Tibial artery (tissue), 4 donors: ENCODE data around the gene PDLIM7.
A peak's percentile ranks its signal among the peaks of the same experiment; 100 is the strongest.

ENCODE experiments used
- DNase-seq, 2 donors: peaks; one replicate each; pipeline ENCODE4 v3.0.0-alpha.2; 2019
- H3K27ac ChIP-seq, 2 donors: fragments of 200-600 bp; sonication (generic) in 1 of 2; 1 replicate in 1 of 2; 2 replicates in 1 of 2; pipeline ENCODE4 v1.5.1; 2018 to 2019; ENCODE audit warnings: mild to moderate bottlenecking in 1 of 2
- H3K27me3 ChIP-seq, 2 donors: fragments of 200-600 bp; sonication (generic) in 1 of 2; one replicate each; pipeline versions ENCODE4 v1.5.1 to v1.6.0; 2016 to 2019
- H3K36me3 ChIP-seq, 3 donors: fragments of 200-600 bp; sonication (generic) in 2 of 3; one replicate each; pipeline ENCODE4 v1.5.1; 2016 to 2019; ENCODE audit warnings: mild to moderate bottlenecking in 2 of 3
- H3K4me1 ChIP-seq, 4 donors: fragments of 200-600 bp; sonication (generic) in 2 of 4; 1 replicate in 3 of 4; 2 replicates in 1 of 4; pipeline ENCODE4 v1.5.1; 2016 to 2019
- H3K4me3 ChIP-seq, 2 donors: fragments of 200-600 bp; sonication (generic) in 1 of 2; 1 replicate in 1 of 2; 2 replicates in 1 of 2; pipeline ENCODE4 v1.5.1; 2018 to 2019; ENCODE audit warnings: mild to moderate bottlenecking in 2 of 2
- H3K9me3 ChIP-seq, 3 donors: fragments of 200-600 bp; sonication (generic) in 1 of 3; one replicate each; pipeline ENCODE4 v1.5.1; 2016 to 2019
- intact Hi-C: fragments of 100-400 bp; cut with DNase I; formaldehyde crosslinking; loops from one replicate; pipeline ENCODE4 v1.15.0; 2023; ENCODE audit warnings: low total_unique reads
- TF ChIP-seq, protein P1 (sequence below), 2 experiments: fragments of 200-600 bp in 1 of 2; fragments of 450-650 bp in 1 of 2; IDR thresholded peaks; one replicate each; pipeline ENCODE4 v1.5.1; 2017 to 2019; ENCODE audit warnings: antibody characterized with exemption in 2 of 2, mild to moderate bottlenecking in 1 of 2, moderate library complexity in 1 of 2

PDLIM7 gene

DNA sequence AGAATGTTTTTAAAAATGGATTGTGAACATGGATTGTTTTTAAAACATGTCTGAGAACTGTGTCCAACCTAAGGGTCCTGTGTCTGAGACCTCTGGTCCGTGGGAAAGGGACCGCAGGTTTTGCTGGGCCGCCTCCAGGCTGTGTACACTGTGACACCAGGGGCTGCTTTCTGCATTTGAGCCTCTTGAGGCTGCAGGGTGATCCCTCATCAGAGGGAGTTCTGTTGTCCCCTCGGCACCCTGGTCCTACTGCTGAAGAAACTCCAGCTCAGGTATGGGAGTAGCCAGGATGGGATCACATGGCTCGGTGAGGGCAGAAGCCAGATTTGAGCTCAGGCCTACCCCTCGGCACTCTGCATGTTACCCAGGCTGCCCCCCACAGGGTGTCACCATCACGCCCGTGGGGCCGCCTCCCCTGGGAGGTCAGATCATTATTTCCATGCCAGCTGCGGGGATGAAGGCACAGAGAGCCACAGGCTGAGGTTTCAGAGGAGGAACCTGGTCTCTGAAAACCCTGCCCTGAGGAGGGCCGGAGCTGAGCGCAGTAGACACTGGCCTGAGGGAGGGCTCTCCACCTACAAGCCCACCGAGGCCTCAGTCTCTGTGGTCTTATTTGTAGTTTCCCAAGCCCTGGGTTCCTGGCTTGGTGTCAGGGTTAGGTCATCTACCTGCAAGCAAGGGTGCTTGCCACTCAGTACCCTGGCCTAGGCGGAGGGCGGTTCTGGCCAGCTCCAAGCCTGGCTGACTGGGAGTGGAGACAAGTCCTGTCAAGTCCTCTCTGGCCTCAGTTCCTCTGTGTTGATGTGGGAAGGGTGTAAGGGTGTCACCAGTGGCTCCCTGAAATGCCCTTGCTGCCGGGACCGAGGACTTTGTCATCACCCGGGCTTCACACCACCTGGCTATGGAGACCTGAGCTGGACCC, 48.0 kb downstream of the PDLIM7 start:
- intact Hi-C loops, result no loop called here

DNA sequence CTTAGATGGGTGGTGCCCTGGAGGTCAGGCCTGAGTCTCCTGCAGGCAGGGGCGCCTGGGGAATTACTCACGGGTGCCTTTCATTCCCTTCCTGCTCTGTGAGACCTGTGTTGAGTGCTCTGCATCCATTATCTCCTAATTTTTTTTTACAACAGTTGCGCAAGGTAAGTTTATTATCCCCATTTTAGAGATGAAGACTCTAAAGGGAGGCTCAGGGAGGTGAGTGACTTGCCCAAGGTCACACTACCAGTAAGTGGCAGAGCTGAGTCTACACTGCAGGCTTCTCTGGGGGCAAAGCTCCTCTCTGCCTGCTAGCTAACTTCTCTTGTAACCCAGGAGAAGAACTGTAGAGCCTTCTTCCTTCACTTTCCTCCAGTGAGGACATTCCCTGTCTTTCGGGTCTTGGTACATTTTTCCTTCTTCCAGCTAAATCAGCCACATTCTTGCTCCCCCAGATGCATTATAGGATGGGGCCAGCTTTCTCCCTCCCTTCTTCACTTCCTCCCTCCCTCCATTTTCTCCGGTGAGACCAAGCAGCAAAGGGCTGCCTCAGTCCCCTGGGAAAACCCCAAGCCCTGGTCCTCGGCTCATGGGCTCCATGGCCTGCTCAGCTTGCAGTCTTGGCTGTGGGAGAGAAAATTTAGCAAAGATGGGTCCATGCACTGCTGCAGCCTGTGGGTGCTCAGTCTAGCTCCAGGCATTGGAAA, 49.0 kb downstream of the PDLIM7 start:
- Histone ChIP-seq H3K9me3 (no peaks in the 10 kb centered on the region), H3K27ac (no peak overlapping the region), H3K4me1 (peaks cover 0 to 29% (median 26%) of the 10 kb centered on the region in 4 donors), H3K36me3 (no peaks in the 10 kb centered on the region), H3K4me3 (no peak overlapping the region), H3K27me3 (peaks cover 0 to 43% of the 10 kb centered on the region in 2 donors)
- TF ChIP-seq, protein P1, sequence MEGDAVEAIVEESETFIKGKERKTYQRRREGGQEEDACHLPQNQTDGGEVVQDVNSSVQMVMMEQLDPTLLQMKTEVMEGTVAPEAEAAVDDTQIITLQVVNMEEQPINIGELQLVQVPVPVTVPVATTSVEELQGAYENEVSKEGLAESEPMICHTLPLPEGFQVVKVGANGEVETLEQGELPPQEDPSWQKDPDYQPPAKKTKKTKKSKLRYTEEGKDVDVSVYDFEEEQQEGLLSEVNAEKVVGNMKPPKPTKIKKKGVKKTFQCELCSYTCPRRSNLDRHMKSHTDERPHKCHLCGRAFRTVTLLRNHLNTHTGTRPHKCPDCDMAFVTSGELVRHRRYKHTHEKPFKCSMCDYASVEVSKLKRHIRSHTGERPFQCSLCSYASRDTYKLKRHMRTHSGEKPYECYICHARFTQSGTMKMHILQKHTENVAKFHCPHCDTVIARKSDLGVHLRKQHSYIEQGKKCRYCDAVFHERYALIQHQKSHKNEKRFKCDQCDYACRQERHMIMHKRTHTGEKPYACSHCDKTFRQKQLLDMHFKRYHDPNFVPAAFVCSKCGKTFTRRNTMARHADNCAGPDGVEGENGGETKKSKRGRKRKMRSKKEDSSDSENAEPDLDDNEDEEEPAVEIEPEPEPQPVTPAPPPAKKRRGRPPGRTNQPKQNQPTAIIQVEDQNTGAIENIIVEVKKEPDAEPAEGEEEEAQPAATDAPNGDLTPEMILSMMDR (IDR thresholded peaks at IDR 0.05), result no peak
- intact Hi-C loops, result no loop called here
- no peak for DNase-seq

More for the DNA sequence above, 48.0 kb downstream of the PDLIM7 start:
- TF ChIP-seq, protein P1 (IDR thresholded peaks at IDR 0.05), result no peak
- peaks cover 0 to 43% of the 10 kb centered on the region in 2 donors for H3K27me3 ChIP-seq
- DNase-seq, result no peak
- no peaks in the 10 kb centered on the region for H3K36me3 ChIP-seq
- no peaks in the 10 kb centered on the region for H3K9me3 ChIP-seq
- H3K4me1 ChIP-seq, result peaks cover 0 to 39% (median 33%) of the 10 kb centered on the region in 4 donors
- no peak overlapping the region for H3K27ac ChIP-seq
- H3K4me3 ChIP-seq, result no peak overlapping the region

DNA sequence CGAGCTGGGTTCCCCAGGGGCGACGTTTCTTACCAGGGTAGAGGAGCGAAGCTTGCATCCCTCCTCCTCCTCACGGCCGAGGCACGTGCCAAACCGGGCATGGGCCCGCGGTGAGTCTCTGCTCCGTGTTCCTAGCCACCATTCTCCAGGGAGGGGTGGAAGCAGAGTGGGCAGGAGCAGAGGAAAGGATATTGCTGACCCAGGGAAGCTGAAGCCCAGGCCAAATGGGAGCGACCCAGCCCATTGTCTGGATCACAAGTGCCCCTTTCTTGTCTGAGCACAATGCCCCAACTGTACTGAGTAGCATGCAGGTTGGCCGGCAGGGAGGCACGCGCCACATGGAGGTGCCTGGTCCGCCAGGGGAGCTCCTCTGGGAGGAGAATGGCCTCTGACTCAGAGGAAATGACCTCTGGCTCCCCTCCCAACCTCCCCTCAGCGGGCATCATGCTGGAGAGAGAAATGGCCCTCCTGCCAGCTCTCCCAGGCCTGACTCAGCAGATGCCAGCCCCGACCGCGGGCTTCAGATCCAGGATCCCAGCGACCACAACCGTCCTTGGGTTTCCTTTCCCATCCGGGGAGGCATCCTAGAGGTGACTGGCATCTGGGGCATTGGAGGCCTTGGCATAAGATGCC, 49.7 kb downstream of the PDLIM7 start:
- peak in 1 of 2 donors; percentile 86 for DNase-seq
- peaks cover 0 to 39% of the 10 kb centered on the region in 2 donors for H3K27me3 ChIP-seq

DNA sequence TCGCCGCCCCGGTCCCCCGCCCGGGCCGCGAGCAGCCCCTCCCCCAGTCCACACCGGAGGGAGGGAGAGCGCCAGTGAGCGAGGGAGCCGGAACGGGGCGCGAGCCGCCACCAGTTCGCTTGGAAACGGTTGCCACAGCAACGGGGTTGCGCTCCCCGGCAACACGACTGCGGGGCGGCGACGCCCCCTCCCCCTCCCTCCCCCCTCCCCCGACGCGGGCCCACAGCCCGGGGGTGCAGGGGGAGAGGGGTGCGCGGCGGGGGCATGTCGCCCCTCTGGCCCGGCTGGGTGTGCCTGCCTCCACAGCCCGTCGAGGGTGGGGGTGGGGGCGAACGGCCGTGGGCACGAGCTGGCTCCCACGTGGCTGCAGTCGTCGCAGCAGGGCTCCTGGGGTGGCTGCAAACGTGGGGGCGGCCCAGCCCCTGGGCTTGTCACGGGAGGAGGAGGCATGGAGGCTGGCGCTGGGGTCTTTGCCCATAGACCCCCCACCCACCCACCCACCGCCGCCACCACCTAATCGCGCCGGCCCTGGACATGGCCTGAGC, 50.3 kb downstream of the PDLIM7 start:
- DNase-seq, result no peak
- intact Hi-C loops, result no loop called here
- Histone ChIP-seq H3K4me1 (peaks cover 0 to 28% (median 26%) of the 10 kb centered on the region in 4 donors), H3K4me3 (peak overlapping the region; percentile 48 to 58), H3K27me3 (peaks cover 0 to 33% of the 10 kb centered on the region in 2 donors), H3K9me3 (no peaks in the 10 kb centered on the region), H3K27ac (peak overlapping the region in 1 of 2 donors; percentile 7), H3K36me3 (peaks cover 0 to 12% (median 4%) of the 10 kb centered on the region in 3 donors)
- TF ChIP-seq, protein P1 (IDR thresholded peaks at IDR 0.05), result no peak

More for the DNA sequence above, 49.7 kb downstream of the PDLIM7 start:
- intact Hi-C loops, result no loop called here
- peak overlapping the region in 1 of 2 donors; percentile 58 for H3K4me3 ChIP-seq
- TF ChIP-seq, protein P1 (IDR thresholded peaks at IDR 0.05), result no peak
- peaks cover 0 to 28% (median 26%) of the 10 kb centered on the region in 4 donors for H3K4me1 ChIP-seq
- H3K27ac ChIP-seq, result peak overlapping the region in 1 of 2 donors; percentile 7
- H3K36me3 ChIP-seq, result peaks cover 0 to 6% (median 0%) of the 10 kb centered on the region in 3 donors
- no peaks in the 10 kb centered on the region for H3K9me3 ChIP-seq
